Endothelial cell (in vitro differentiated cells): ENCODE data around the gene DNAH10. TPM values are rescaled to one million over a fixed set of nuclear protein-coding genes. Genes with fewer than 3 reads are reported as not detected.
"Not testable (repeated sequence)": the region's sequence is repeated elsewhere in the genome, so short reads cannot be mapped to it uniquely, and the experiment has no call there.

Source experiments
- DNase-seq: peaks from one replicate; pipeline ENCODE4 v3.0.0; 2021; ENCODE audit warnings: low spot score
- H3K27ac Mint-ChIP-seq: one replicate; pipeline ENCODE4 v1.8.0; 2021; ENCODE audit warnings: mixed read lengths, inconsistent platforms; ENCODE audit not compliant: unreplicated experiment
- H3K27me3 Mint-ChIP-seq: one replicate; pipeline ENCODE4 v1.8.0; 2021; ENCODE audit warnings: mild to moderate bottlenecking, moderate library complexity, mixed read lengths, inconsistent platforms; ENCODE audit not compliant: unreplicated experiment
- H3K36me3 Mint-ChIP-seq: one replicate; pipeline ENCODE4 v1.8.0; 2021; ENCODE audit warnings: mild to moderate bottlenecking, low read depth, mixed read lengths, inconsistent platforms; ENCODE audit not compliant: unreplicated experiment
- H3K4me1 Mint-ChIP-seq: one replicate; pipeline ENCODE4 v1.8.0; 2021; ENCODE audit warnings: mild to moderate bottlenecking, mixed read lengths, inconsistent platforms; ENCODE audit not compliant: unreplicated experiment
- H3K4me3 Mint-ChIP-seq: one replicate; pipeline ENCODE4 v1.8.0; 2021; ENCODE audit warnings: mild to moderate bottlenecking, mixed read lengths, inconsistent platforms; ENCODE audit not compliant: unreplicated experiment
- H3K9me3 Mint-ChIP-seq: one replicate; pipeline ENCODE4 v1.8.0; 2021; ENCODE audit warnings: mixed read lengths, inconsistent platforms; ENCODE audit not compliant: unreplicated experiment
- CTCF ChIP-seq: fragments of 200-600 bp; sonication (generic); IDR thresholded peaks from one replicate; pipeline ENCODE4 v1.5.0; 2021; ENCODE audit warnings: antibody characterized with exemption; ENCODE audit not compliant: unreplicated experiment
- total RNA-seq: library from RNA; stranded (reverse); fragmentation: NEBNext Ultra II Directional; extraction: Animal tissue kit (Norgen Biotek cat#: 25700); gene quantifications from one replicate; pipeline ENCODE4 v1.2.1, GENCODE V29; 2021; ENCODE audit not compliant: unreplicated experiment

Gene DNAH10
- total RNA-seq, 1 donor from 2014 or later, result 1.2 TPM

GRCh38 chr12:123908884-123909725 is 147.0 kb downstream of the DNAH10 start:
- Mint-ChIP-seq H3K4me1 (peaks cover 3% of the 10 kb centered on the region), H3K36me3 (no peaks in the 10 kb centered on the region), H3K9me3 (no peaks in the 10 kb centered on the region), H3K4me3 (no peak overlapping the region), H3K27ac (no peak overlapping the region), H3K27me3 (peaks cover 6% of the 10 kb centered on the region)
- no peak for TF ChIP-seq CTCF
- no peak for DNase-seq

- H3K4me1 Mint-ChIP-seq, result peaks cover 3% of the 10 kb centered on the region
- no peak overlapping the region for H3K4me3 Mint-ChIP-seq
- H3K36me3 Mint-ChIP-seq, result no peaks in the 10 kb centered on the region
- peaks cover 4% of the 10 kb centered on the region for H3K27me3 Mint-ChIP-seq
- TF ChIP-seq CTCF, result no peak
- DNase-seq, result no peak
- no peaks in the 10 kb centered on the region for H3K9me3 Mint-ChIP-seq
- H3K27ac Mint-ChIP-seq, result no peak overlapping the region
Measured at GRCh38 chr12:123910057-123910456, 148.0 kb downstream of the DNAH10 start.

GRCh38 chr12:123910761-123911193 is 148.7 kb downstream of the DNAH10 start:
- Mint-ChIP-seq H3K36me3 (no peaks in the 10 kb centered on the region), H3K9me3 (no peaks in the 10 kb centered on the region), H3K27me3 (peaks cover 4% of the 10 kb centered on the region), H3K4me3 (no peak overlapping the region), H3K27ac (no peak overlapping the region), H3K4me1 (peaks cover 3% of the 10 kb centered on the region)
- no peak for TF ChIP-seq CTCF
- DNase-seq, result no peak

GRCh38 chr12:123911672-123912409 is 149.7 kb downstream of the DNAH10 start:
- not testable (repeated sequence) for H3K9me3 Mint-ChIP-seq, H3K27ac Mint-ChIP-seq, H3K4me1 Mint-ChIP-seq, DNase-seq, H3K27me3 Mint-ChIP-seq, H3K4me3 Mint-ChIP-seq, H3K36me3 Mint-ChIP-seq

GRCh38 chr12:123912415-123913380 is 150.6 kb downstream of the DNAH10 start:
- H3K27ac Mint-ChIP-seq, result no peak overlapping the region
- H3K4me1 Mint-ChIP-seq, result peaks cover 3% of the 10 kb centered on the region
- H3K9me3 Mint-ChIP-seq, result no peaks in the 10 kb centered on the region
- H3K4me3 Mint-ChIP-seq, result no peak overlapping the region
- no peak for DNase-seq
- H3K27me3 Mint-ChIP-seq, result peaks cover 7% of the 10 kb centered on the region
- H3K36me3 Mint-ChIP-seq, result no peaks in the 10 kb centered on the region
- no peak for TF ChIP-seq CTCF
